Stimulated activated CD4-positive, alpha-beta T cell treated with anti-CD3 and anti-CD28 coated beads, TNF-alpha, amount 100 ng/mL, for 48 hours (primary cell): Measurements from ENCODE around the gene LIMCH1.
"Not testable (repeated sequence)": the region's sequence is repeated elsewhere in the genome, so short reads cannot be mapped to it uniquely, and the experiment has no call there.

Experiments used
- DNase-seq, 3 donors: peaks; one replicate each; pipeline ENCODE4 v3.0.0-alpha.2; 2020; ENCODE audit warnings: low read depth in 3 of 3

LIMCH1 gene

GRCh38 chr4:41610474-41610873, 72.5 kb downstream of the LIMCH1 start:
- no peak for DNase-seq

- no peak for DNase-seq
Observed at GRCh38 chr4:41611124-41611838, 73.3 kb downstream of the LIMCH1 start.

GRCh38 chr4:41611881-41612871, 74.2 kb downstream of the LIMCH1 start:
- no peak for DNase-seq

- DNase-seq, result no peak
Observed at GRCh38 chr4:41613386-41613785, 75.4 kb downstream of the LIMCH1 start.

- DNase-seq, result no peak
Observed at GRCh38 chr4:41613821-41614220, 75.9 kb downstream of the LIMCH1 start.

- DNase-seq, result no peak
Observed at GRCh38 chr4:41614519-41614918, 76.6 kb downstream of the LIMCH1 start.

- DNase-seq, result no peak
Observed at GRCh38 chr4:41619161-41619560, 81.2 kb downstream of the LIMCH1 start.

- no peak for DNase-seq
Observed at GRCh38 chr4:41620594-41621256, 82.8 kb downstream of the LIMCH1 start.

GRCh38 chr4:41622787-41623186, 84.8 kb downstream of the LIMCH1 start:
- DNase-seq, result no peak

GRCh38 chr4:41624765-41625164, 86.8 kb downstream of the LIMCH1 start:
- no peak for DNase-seq

GRCh38 chr4:41625531-41625930, 87.6 kb downstream of the LIMCH1 start:
- DNase-seq, result no peak

GRCh38 chr4:41628936-41629335, 91.0 kb downstream of the LIMCH1 start:
- no peak for DNase-seq

- no peak for DNase-seq
Observed at GRCh38 chr4:41631523-41631922, 93.6 kb downstream of the LIMCH1 start.

- DNase-seq, result no peak
Observed at GRCh38 chr4:41632481-41633073, 94.6 kb downstream of the LIMCH1 start.

- no peak for DNase-seq
Observed at GRCh38 chr4:41633321-41633720, 95.4 kb downstream of the LIMCH1 start.

GRCh38 chr4:41635441-41635840, 97.5 kb downstream of the LIMCH1 start:
- no peak for DNase-seq

GRCh38 chr4:41638203-41638602, 100.2 kb downstream of the LIMCH1 start:
- no peak for DNase-seq

GRCh38 chr4:41638866-41639265, 100.9 kb downstream of the LIMCH1 start:
- DNase-seq, result no peak

GRCh38 chr4:41639291-41639690, 101.3 kb downstream of the LIMCH1 start:
- DNase-seq, result no peak

- no peak for DNase-seq
Observed at GRCh38 chr4:41640906-41641305, 102.9 kb downstream of the LIMCH1 start.

- DNase-seq, result not testable (repeated sequence)
Observed at GRCh38 chr4:41642746-41643145, 104.8 kb downstream of the LIMCH1 start.

GRCh38 chr4:41643331-41643730, 105.4 kb downstream of the LIMCH1 start:
- no peak for DNase-seq
